IPS-NIHi7 (cell line): ENCODE data around the gene ADARB2.
"Not testable (repeated sequence)": the region's sequence is repeated elsewhere in the genome, so short reads cannot be mapped to it uniquely, and the experiment has no call there.

ENCODE experiments used
- DNase-seq: peaks from one replicate; pipeline ENCODE4 v3.0.0; 2012; ENCODE audit warnings: mixed read lengths; ENCODE audit errors: extremely low spot score

The ADARB2 gene

DNA sequence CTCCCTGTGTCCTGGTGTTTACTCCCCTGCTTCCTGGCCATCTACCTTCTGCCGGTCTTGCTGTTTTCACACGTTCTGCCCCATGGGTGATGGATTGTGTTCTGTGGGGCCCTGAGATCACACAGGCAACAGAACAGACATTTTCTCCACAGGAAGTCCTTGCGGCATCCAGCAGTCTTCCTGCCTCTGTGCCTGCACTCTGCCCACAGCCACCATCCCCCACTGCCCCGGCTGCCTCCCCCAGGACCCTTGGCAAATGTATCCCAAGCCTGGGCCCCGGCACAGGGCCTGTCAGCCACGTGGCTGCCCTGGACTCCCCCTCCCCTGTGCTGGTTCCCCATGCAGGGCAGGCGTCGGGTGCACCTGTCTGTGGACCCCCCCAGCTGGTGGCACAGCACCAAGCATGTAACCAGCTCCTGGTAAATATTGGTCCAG, 497.0 kb downstream of the ADARB2 start:
- peak; percentile 72 for DNase-seq

DNA sequence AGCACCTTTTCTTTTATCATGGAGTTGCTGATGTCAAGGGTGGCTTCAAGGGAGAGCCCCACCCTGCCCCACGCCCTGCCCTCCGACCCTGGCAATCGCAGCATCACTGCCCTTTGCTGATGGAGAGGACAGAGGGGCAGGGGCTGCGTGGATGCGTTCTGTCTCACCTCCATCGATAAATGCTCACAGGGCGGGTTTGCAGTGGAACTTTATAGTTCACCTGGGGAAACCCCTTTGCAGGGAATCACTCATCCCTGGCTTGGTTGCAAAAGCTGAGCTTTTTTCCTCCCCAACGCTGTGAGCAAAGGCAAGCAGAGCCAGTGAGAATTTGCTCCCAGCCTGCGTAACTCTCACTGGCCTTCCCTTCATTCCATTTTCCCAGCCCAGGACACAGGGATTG, 504.3 kb downstream of the ADARB2 start:
- no peak for DNase-seq

DNA sequence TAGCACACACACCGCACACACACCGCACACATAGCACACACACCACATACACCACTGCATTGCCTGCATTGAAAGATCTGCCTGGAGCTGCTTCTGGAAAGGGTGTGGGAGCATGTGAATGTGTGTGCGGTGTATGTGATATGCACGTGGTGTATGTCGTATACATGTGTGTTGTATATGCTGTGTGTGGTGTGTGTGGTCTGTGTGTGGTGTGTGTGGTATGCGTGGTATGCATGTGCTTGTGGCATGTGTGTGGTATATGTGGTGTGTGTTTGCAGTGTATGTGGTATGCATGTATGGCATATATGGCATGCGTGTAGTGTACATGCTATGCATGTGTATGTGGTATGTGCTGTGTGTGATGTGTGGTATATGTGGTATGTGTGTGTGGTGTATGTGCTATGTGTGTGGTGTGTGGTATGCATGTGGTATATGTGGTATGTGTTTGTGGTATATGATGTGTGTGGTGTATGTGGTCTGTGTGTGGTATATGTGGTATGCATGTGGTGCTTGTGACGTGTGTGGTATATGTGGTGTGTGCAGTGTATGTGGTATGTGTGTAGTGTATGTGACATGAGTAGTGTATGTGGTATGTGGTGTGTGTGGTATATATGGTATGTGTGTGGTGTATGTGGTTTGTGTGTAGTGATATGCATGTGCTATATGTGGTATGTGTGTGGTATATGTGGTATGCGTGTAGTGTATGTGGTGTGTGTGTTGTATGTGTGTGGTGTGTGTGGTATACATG, 505.0 kb downstream of the ADARB2 start:
- DNase-seq = no peak

DNA sequence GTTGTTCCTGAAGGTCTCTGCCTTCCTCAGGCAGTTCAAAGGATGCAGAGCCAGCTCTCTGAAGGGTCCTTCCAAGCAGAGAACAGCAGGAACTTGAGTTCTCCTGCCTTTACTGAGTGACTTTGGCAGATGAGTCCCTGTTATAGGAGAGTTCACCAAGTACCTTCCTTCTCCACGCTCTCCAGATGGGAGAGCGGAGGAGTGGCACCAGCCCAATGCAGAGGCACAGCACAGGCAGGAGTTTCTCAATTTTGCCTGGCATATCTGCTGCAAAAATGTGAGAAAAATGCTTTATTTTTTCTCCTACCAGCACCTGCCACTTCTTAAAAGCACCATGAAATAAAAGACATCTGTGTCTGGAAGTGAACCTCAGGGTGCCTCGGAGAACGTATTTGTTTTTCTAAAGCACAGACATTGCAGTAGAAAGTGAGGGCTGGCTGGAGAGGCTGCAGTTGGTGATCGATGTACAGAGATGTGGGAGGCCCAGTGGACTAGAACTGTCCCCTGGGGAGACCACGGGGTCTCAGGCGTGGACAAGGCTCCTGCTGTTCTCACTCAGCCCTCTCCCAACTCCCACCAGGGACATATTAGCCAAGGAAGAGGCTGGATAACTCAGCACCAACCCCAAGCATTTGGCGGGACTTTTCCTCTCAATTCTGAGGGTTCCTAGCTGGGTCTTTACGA, 506.6 kb downstream of the ADARB2 start:
- DNase-seq = no peak

DNA sequence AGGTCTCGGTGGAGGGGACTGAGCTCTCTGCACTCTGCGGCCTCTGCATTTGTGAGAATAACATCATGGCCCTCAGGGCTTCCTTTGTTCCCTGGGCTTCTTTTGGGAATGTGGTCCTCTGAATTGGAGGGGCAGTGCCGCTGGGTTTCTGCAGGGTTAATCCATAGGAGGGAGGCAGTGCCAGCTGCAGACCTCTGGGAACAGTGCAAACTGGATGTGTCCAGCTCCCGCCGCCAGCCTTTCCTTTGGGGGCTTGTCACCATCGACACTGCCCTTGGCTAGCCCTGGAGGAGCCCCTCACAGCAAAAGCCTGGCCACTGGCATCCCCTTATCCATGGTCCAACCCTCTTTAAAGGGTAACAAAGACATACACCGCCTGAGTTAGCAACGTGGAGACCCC, 507.2 kb downstream of the ADARB2 start:
- no peak for DNase-seq

DNA sequence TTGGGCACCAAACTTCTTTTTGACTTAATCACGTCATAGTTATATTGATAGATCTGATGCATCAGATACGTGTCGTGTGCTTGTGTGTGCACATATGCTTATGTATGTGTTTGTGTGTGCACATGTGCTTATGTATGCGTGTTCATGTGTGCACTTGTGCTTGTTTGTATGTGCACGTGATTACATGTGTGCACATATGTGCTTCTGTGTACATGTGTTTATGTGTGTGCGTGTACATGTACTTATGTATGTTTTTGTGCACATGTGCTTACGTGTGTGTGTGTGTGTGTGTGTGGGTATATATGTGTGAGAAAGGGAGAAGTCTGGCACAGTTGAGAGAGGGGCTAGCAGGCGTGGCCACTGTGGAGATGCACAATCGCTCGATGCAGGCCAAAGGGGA, 507.8 kb downstream of the ADARB2 start:
- DNase-seq = no peak

DNA sequence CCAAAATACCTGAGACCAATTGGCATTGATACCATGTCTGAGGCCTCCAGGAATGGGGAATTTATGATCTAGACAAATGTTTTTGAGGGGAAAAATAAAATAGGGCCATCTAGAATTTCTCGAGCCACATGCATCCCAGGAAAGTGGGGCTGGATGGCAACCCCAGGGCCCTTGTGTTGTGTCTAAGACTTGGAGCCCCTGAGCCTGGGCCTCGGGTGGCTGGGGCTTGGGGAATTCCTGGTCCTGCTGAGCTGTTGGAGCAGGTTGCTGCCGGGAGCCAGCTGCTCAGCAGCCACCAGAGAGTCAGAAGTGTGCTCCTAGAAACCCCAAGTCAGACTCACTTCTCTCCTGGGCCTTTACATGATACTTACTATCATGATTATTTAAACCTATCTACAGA, 508.2 kb downstream of the ADARB2 start:
- no peak for DNase-seq

DNA sequence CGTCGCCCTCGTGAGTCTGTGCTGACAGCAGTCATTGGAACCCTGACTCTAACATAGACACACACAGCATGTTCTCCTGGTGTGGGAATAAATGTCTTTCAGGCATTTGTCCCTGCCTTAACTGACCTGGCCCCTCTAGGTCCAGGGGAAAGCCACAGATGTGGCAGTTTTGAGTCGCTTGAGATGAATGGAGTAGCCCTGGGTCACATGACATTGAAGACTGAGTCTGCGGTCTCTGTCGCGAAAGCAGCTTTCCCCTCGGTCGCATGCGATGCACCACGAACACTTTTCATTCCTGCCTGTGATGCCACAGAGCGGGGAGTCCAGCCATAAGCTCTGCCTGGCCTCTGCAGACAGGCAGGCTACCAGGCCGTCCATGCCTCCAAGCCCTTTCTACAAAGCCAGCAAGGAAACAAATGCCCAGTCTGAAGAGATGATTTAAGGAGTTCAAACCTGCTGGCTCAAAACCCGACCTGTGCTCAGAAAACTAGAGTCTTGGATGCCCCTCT, 508.8 kb downstream of the ADARB2 start:
- no peak for DNase-seq

DNA sequence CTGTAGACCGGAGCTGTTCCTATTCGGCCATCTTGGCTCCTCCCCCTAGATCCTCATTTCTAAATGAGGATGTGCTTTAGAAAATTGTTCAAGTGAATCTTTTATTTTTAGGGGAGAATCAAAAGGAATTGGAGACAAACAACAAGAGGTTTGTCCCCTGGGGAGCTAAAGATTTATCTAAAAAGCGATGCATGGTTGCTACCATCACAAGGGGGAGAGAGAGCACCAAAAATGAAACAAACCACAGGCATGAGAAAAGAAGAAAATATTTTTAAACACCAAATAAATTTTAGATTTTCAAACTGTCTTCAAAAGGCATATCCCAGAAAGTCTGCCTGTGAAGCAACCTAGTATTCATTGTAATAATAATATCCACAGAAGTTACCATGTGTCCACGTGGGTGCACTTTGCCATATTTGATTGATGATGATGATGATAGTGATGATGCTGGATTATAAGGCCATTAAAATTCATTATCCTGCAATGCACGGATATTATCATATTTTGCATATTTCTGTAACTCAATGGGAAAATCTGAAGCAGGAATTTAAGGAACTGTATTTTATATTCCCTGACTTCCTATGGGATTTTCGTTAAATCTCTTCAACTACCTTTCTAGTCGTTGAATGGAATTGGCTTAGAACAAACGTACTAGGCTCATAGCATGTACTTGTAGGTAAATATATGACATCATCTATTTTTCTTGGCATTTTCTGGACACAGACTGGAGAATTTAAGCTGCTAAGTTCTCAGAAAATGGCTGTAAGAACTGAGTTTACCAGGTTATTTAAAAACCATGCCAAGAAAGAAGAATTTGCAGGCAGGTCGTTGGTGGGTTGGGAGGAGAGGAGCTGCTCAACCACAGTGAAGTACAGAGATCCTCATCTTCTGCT, 509.6 kb downstream of the ADARB2 start:
- DNase-seq = no peak

DNA sequence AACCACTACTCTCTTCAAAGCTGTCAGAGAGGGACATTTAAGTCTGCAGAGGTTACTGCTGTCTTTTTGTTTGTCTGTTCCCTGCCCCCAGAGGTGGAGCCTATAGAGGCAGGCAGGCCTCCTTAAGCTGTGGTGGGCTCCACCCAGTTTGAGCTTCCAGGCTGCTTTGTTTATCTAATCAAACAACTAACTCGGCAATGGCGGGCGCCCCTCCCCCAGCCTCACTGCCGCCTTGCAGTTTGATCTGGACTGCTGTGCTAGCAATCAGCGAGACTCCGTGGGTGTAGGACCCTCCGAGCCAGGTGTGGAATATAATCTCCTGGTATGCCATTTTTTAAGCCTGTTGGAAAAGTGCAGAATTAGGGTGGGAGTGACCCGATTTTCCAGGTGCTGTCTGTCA, 510.4 kb downstream of the ADARB2 start:
- DNase-seq = not testable (repeated sequence)

DNA sequence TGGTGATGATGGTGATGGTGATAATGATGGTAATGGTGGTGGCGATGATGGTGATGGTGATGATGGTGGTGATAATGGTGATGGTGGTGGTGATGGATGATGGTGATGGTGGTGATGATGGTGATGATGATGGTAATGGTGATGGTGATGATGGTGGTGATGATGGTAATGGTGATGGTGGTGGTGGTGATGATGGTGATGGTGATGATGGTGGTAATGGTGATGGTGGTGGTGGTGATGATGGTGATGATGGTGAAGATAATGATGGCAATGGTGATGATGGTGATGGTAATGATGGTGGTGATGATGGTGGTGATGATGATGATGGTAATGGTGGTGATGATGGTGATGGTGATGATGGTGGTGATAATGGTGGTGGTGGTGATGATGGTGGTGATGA, 517.5 kb downstream of the ADARB2 start:
- not testable (repeated sequence) for DNase-seq

DNA sequence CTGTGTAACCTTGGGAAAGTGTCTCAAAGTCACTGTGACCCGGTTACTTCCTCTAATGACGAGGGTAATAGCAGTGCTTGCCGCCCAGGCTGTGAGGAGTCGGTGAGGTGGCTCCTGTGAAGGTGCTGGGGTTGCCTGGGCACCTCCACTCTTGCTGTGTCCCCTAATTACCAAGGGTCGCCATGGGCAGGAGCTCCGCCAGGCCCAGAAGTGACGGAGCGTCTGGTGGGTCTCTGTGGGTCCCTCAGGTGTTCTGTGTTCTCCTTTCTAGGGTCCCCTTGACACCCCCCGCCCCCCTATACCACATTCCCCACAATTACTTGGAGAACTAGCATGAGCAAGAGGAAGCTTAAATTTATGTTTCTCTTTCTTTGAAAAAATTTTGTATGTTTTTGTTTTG, 519.7 kb downstream of the ADARB2 start:
- no peak for DNase-seq

DNA sequence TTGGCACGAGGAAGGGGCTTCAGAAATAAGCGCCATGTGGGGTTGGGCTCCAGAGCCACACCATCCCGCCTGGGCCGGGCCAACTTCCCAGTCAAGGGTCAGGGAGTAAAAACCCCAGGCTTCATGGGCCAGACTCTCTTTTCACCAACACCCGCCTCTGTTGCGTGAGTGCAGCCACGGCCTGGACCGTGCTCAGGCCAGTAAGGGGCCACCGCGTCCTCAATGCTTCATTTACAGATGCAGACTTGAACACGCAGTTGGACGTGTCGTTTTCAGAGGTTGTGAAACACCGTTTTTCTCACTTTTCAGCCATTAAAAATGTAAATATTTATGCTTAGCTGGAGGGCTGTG, 520.1 kb downstream of the ADARB2 start:
- no peak for DNase-seq

DNA sequence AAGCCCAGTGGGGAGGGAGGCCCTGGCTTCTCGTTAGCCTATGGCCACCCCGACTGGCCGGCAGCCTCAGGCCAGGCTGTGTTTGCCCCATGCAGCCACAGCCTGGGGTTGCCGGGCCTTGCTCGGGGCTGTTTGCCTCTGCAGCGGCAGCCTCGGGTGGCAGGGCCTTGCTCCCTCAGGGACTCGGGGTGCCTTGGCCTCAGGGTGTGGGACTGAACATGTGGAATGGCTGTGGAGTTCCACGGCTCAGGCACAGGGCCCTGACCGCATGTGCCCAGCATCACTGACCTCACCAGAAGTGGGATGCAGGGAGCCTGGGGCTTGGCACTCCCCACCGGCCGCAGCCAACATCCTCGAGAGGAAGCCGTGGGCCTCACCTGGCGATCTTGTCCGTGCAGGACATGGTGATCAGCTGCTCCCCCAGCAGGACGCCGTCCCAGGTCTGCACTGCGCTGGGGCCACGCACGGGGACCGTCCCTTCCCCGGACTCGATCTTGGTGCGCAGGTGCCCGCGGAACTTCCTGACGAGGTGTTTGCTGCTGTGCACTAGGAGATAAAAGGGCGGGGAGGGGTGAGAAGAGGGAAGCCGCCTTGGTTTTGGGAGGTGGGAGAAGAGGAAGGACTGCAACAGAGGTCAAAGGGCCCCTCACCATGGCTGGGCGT, 520.6 kb downstream of the ADARB2 start:
- no peak for DNase-seq

DNA sequence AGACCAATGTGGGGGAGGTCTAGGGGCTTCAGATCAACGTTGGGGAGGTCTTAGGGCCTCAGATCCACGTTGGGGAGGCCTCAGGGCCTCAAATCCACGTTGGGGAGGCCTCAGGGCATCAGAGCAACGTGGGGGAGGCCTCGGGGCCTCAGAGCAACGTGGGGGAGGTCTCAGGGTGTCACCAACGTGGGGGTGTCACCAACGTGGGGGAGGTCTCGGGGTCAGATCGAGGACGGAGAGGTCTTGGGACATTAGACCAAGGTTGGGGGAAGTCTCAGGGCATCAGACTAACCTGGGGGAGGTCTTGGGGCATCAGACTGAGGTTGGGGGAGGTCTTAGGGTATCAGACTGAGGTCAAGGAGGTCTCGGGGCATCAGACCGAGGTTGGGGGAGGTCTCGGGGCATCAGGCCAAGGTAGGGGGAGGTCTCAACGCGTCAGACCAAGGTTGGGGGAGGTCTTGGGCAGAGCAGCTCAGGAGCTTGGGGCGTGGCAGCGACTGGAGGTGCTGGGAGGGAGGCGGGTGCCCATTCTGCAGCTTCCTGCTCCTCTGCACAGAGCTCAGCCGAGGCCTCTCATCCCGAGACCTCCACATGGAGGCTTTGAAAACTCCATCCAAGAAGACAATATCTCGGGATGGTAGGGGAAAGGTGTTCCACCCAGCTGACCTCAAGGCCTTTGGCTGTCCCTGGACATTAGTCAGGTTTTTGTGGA, 521.3 kb downstream of the ADARB2 start:
- no peak for DNase-seq

DNA sequence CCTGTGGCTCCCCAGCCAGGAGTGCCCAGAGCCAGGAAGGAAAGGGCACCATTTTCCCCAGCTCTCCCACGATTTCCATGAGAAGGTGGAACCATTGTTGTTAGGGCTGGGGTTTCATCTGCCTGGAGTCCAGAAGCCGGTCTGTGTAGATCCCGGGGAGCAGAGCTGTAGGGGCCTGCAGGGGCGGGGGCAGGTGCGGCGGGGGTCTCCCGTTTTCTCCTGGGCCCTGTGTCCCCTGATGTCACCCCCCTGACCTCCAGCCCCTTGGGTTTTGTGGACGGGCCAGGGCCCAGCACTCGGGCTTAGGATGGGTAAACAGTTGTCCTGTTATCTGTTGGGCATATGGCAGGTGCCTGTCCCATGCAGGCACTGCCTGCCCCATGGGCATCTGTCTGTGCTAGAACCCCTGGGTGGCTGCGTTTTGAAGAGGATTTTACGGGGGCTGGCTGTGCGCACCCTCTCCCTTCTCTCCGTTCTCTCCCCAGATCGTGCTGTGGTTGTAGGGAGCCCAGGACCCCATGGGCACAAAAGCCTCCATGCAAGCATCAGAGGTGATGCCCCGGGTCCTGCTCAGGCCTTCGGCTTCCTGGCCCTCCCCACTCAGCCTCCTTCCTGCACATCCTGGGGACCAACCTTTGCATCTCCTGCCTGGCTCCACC, 522.3 kb downstream of the ADARB2 start:
- no peak for DNase-seq

DNA sequence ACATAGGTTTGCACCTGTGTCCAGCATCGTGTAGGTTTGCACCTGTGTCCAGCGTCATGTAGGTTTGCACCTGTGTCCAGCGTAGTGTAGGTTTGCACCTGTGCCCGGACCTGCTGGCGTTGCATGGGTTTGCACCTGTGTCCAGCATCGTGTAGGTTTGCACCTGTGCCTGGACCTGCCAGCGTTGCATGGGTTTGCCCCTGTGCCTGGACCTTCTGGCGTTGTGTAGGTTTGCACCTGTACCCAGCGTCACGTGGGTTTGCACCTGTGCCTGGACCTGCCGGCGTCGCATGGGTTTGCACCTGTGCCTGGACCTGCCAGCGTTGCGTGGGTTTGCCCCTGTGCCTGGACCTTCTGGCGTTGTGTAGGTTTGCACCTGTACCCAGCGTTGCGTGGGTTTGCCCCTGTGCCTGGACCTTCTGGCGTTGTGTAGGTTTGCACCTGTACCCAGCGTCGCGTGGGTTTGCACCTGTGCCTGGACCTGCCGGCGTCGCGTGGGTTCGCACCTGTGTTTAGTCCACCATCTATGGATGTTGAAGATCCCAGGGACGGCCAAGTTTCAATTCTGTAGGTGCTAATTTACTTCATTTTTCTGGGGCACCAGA, 523.2 kb downstream of the ADARB2 start:
- DNase-seq = no peak

DNA sequence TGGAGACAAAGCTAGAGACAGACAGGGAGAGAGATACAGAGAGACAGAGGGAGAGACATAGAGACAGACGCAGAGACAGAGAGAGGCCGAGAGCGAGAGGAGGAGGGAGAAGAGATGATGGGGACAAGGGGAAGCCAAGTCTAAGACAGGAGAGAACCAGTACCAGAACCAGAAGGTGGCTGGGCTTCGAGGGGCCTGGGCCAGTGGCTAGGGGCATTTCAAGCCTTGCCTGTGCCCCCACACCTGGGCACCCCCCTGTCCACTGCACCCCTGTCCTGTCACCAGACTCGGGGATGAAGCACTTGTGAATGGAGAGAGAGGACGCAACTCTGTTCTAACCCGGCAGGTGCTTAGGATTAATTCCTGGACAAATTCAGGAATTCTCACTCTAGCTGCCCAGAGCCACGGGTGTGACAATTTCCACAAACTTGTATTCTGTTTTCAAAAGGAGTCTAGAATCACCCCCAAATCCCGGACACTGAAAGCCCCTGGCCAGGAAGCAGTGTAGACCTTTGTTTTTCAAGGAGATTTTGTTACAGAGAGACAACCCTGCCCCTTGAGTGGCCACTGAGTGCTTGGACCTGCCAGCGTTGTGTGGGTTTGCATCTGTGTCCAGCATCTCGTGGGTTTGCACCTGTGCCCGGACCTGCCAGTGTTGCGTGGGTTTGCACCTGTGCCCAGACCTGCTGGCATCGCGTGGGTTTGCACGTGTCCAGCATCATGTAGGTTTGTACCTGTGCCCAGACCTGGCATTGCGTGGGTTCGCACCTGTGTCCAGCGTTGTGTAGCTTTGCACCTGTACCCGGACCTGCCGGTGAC, 523.9 kb downstream of the ADARB2 start:
- DNase-seq = no peak

DNA sequence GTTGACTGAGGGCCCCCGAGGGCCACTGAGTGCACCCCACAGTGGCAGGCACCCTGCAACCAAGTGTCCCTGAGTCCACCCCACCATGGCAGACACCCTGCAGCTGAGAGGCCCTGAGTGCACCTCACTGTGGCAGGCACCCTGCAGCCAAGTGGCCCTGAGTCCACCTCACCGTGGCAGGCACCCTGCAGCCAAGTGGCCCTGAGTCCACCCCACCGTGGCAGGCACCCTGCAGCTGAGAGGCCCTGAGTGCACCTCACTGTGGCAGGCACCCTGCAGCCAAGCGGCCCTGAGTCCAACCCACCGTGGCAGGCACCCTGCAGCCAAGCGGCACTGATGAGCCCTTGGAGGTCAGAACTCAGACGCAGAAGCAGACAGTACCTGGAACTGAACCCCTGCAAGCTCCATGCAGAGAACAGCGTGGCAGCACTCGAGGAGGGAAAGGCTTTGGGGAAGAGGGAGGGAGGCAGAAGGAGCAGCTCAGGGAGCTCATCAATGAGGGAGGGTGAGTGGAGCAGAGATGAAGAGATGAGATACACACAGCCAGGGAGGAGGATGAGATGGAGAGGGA, 524.7 kb downstream of the ADARB2 start:
- DNase-seq = no peak
